HG03025 (cell line): Measurements from ENCODE around the gene C1orf159.

Source experiments
- ATAC-seq: cut with Tn5 transposase; IDR thresholded peaks from one replicate; pipeline ENCODE4 v1.9.1; 2021; ENCODE audit warnings: mild to moderate bottlenecking, moderate library complexity; ENCODE audit not compliant: unreplicated experiment, low FRiP score

Gene C1orf159

DNA sequence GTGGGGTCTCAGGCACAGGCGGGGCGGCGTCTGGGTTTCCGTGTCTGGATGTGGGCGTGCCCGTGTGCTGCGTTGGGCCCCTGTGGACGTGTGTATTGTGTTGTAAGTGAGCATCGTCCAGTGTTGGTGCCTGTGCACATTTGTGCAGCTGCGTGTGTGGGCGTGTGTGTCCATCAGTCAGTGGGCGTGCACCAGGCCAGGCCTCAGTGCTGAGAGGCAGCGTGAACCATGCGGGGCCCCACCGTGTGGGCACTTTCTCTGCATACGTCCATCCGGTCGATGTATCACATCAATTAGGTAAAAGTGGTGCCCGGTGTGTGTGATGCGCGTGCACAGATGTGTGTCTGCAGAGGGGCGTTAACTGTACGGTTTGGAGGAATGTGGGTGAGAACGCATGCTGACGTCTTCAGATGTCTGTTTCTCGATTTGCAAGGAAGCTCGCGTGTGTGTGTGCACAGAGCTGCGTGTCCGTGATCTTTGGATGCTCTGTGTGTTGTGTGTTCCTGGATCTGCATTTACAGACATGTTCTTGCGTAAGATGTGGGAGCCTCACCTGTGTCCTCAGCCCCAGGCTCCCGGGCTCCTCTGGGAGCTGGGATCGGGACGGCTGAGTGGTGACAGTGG, 71.3 kb downstream of the C1orf159 start:
- no peak for ATAC-seq

- ATAC-seq = no peak
Observed at GRCh38 chr1:1043921-1044320, 72.0 kb downstream of the C1orf159 start.

DNA sequence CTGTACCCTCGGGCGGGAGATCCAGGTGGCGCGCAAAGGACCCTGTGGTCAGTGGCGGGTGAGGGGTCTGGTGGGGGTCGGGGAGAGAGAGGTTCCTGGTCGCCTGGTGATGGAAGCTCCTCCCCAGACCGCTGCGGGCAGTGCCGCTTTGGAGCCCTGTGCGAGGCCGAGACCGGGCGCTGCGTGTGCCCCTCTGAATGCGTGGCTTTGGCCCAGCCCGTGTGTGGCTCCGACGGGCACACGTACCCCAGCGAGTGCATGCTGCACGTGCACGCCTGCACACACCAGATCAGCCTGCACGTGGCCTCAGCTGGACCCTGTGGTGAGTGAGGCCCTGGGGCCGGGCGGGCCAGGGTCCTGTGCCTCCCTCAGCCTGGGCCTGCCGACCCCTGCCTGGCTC, 72.5 kb downstream of the C1orf159 start:
- ATAC-seq = no peak

DNA sequence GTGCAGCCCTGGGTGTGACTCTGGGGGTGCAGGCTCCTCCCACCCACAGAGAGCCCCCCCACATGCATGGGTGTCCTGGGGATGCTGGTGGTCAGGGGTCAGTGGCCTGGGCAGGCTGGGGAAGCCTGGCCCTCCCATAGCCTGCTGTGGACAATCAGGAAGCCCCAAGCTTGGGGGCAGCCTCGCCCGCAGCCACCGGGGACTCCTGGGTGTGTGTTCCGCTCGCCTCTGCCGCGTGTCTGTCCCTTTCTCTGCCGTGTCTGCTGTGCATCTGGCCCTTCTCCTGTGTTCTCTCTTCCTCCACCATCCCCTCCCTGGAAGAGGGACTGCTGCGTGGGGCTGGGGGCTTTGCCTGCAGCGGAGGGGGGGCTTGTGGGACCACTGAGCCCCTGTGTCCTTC, 73.1 kb downstream of the C1orf159 start:
- ATAC-seq = no peak

GRCh38 chr1:1041873-1042272, 74.0 kb downstream of the C1orf159 start:
- no peak for ATAC-seq

DNA sequence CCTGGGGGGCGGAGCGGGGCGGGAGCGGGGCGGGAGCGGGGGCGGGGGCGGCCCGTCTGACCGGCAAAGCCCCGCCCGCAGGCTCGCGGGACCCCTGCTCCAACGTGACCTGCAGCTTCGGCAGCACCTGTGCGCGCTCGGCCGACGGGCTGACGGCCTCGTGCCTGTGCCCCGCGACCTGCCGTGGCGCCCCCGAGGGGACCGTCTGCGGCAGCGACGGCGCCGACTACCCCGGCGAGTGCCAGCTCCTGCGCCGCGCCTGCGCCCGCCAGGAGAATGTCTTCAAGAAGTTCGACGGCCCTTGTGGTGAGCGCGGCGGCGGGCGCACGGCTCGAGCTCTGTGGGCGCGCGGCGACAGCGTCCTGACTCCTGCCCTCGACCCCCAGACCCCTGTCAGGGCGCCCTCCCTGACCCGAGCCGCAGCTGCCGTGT, 74.8 kb downstream of the C1orf159 start:
- no peak for ATAC-seq

DNA sequence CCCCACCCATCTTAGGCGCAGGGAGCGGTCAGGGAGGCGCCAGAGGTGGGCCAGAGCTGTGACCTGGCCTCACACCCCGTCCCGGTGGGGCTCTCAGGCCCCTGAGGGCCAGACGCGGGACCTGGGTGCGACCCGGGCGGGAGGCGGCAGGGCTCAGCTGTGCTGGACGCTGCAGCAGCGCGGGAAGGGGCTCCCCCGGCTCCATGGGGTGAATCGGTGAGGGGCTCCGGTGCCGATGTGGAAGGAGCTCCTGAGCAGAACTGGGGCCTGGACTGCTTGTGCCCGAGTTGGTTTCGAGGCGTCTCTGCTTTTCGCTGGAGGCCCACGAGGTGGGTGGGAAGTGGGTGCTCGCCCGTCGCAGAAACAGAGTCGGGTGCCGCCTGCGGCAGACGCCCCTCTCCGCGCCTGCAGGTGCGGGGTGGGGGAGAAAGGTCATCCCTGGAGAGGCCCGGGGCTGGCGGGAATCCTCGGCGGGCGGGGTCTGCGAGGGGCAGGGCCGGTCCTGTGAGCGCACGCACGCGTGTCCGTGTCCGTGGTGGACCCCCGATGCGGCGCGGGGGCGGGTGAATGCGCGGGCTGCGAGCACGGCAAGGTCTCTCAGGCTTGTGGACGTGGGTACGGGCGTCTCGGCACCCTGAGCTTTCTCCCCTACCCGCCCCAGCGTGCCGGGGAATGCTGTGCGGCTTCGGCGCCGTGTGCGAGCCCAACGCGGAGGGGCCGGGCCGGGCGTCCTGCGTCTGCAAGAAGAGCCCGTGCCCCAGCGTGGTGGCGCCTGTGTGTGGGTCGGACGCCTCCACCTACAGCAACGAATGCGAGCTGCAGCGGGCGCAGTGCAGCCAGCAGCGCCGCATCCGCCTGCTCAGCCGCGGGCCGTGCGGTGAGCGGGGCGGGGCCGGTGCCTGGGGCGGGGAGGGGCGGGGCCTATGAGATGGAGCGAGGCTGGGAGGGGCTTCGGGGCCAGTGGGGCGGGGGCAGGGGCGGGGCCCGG, 75.6 kb downstream of the C1orf159 start:
- no peak for ATAC-seq

DNA sequence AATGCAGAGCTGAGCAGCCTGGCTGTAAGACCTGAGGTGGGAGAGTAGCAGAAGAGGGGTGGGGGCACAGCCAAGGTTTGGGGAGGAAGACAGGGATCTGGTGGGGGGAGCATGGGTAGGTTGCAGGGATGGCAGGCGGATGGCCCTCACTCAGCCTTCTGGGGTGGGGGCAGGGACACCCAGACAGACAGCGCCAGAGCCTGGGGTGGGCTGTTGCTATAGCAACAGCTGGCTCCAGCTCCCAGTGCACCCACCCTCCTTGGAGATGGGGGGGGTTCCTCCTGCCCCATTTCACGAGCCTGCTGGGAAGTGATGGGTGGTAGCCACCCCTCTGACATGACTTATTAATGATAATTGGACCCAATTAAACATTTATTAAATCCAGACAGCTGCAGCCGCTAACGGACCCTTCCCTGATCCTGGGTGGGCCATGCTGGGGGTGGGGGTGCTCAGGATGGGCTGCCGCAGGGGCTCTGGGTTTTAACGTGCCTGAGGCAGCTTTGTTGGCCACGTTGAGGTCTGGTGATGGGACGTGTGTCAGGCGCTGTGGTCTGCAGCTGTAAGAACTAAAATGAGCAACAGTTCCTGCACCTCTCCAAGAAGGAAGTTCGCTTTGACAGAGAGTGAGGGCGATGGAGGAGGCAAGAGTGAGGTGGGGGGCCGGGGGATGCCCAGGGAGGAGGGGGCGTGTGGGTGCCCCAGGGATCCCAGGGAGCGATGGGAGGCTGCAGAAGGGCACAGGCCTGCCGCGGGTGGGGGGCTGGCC, 76.6 kb downstream of the C1orf159 start:
- ATAC-seq = no peak

- no peak for ATAC-seq
Observed at GRCh38 chr1:1038694-1039093, 77.2 kb downstream of the C1orf159 start.

- no peak for ATAC-seq
Observed at GRCh38 chr1:1037366-1038327, 78.2 kb downstream of the C1orf159 start.

DNA sequence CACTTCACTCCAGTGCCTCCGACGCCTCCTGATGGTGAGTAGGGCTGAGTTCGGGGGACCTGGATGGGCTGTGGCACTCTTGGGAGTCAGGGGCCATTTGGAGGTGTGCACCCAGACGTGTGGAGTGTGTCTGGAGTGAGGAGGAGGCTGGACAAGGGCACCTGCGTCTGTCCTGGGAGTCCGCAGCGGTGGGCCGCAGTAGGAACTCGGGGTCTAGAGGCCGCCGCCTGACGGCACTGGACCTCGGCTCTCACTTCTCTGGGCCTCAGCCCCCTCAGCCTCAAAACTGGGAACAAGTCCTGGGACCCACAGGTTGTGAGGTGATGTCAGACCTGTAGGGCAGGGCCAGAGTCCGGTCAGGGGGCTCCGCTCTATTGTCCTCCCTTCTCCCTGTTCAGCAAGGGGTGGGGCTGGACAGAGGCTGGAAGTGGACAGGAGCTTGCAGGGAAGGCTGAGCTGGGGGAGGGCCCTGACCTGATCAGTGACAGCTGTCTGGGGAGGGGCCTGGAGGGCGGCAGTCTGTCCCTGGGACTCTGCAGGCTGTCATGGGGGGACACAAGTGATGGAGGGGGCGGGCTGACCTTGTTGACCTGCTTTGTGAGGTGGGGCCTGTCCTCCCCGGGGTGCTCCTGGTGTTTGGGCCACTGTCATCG, 80.5 kb downstream of the C1orf159 start:
- ATAC-seq = no peak

GRCh38 chr1:1034439-1034781, 81.5 kb downstream of the C1orf159 start:
- ATAC-seq = no peak

DNA sequence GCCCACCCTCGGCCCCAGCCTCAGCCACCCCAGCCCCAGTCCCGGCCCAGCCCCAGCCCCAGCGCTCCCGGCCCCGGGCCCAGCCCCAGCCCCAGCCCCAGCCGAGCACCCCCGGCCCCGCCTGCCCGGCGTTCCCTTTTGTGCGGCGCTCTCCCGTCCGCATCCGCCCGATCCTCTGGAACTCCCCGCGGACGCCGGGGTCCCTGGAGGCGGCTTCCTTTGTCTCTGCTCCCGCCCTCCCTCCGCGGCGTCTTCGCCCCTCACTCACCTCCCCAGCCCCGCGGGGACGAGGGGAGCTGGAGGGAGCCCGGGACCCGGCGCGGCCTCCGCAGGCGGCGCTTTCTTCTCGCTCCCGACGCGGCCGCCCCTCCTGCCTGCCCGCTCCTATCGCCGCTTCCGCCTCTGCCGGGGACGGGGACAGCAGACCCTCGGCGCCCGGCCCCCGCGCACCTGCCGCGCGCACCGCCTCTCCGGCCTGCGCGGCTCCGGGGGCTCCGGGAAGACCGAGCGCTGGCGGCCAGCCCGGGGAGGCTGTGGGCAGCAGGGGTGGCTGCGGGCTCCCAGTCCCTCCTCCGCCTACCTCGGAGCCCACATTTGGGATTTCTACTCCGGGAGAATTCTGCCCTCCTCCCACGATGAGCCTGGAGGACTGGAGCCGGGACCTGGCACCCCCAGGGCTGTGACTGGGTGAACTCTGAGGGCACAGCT, 82.0 kb downstream of the C1orf159 start:
- ATAC-seq = no peak

GRCh38 chr1:1033009-1033587, 82.8 kb downstream of the C1orf159 start:
- ATAC-seq = peak; percentile 71

DNA sequence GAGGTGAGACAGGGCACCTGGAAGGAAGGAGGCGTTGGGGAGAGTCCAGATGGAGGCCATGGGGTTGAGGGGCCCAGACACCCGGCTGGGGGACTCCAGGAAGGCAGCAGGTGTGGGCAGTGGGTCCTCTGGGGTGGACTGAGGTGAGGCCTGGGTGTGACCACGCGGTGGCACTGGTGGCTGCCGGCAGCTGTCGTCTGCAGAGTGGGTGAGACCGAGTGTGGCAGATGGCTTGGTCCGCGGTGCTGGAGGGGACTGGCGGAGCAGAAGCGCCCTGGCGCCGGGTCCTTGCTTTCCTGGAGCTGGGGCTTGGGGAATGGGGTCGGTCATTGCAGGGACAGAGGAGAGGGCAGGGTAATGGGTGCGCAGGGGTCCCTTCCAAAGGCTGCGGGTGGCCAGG, 83.5 kb downstream of the C1orf159 start:
- ATAC-seq = no peak
